GM12878 (cell line): Measurements from ENCODE around the gene SYF2. TPM values are rescaled to one million over a fixed set of nuclear protein-coding genes. Genes with fewer than 3 reads are reported as not detected.

Experiments
- ATAC-seq: fragments of 200-7000 bp; cut with Tn5 transposase; 3 replicates; pipeline ENCODE4 v1.9.1; 2020; ENCODE audit warnings: mild to moderate bottlenecking, moderate library complexity
- BruUV-seq: library from RNA; stranded (reverse); fragments of 400-500 nt; replicated peaks from 2 replicates; lab custom pipeline; 2021; lab: Mats Ljungman, UMichigan
- CTCF ChIA-PET: fragments of 300-600 bp; sonication (Branson Sonifier 250); formaldehyde crosslinking; extraction: SDS; loops from one replicate; lab custom pipeline; 2021; ENCODE audit warnings: inconsistent platforms; lab: Yijun Ruan, JAX
- POLR2A ChIA-PET: fragments of 350-600 bp; formaldehyde crosslinking; extraction: SDS; loops from one replicate; lab custom pipeline; 2021; ENCODE audit warnings: inconsistent platforms; lab: Charles Lee
- RAD21 ChIA-PET: fragments of 300-600 bp; sonication (Branson Sonifier 250); formaldehyde crosslinking; loops from one replicate; lab custom pipeline; 2023; ENCODE audit warnings: antibody characterized with exemption; ENCODE audit not compliant: unreplicated experiment; lab: Charles Lee
- SMC1A ChIA-PET: fragments of 300-600 bp; sonication (Branson Sonifier 250); formaldehyde crosslinking; loops from one replicate; lab custom pipeline; 2023; ENCODE audit not compliant: unreplicated experiment, uncharacterized antibody; lab: Charles Lee
- DNase-seq: peaks from one replicate; pipeline ENCODE4 v3.0.0-alpha.2; 2011; ENCODE audit warnings: low read depth, low spot score
- FAIRE-seq: peaks from 3 replicates; lab custom pipeline; 2011; peaks lifted over from hg19 to GRCh38; lab: Jason Lieb, UNC
- H2AFZ ChIP-seq: 2 replicates; pipeline ENCODE4 v1.6.0; 2011; ENCODE audit warnings: low read depth, low read length, control low read depth; ENCODE audit not compliant: control insufficient read depth
- H3K27ac ChIP-seq: 2 replicates; pipeline ENCODE4 v1.5.1; 2011; ENCODE audit warnings: control low read depth; ENCODE audit not compliant: control insufficient read depth, insufficient read depth
- H3K27me3 ChIP-seq, 2 experiments: replicated peaks in 1 of 2; 2 replicates each; pipeline versions ENCODE4 v1.6.0 to v1.6.1; 2011; ENCODE audit warnings: low read length in 1 of 2; ENCODE audit not compliant: control insufficient read depth in 2 of 2, insufficient read depth in 2 of 2
- H3K36me3 ChIP-seq, 2 experiments: 2 replicates each; pipeline ENCODE4 v1.5.1; 2011; ENCODE audit warnings: low read length in 1 of 2; ENCODE audit not compliant: control insufficient read depth in 2 of 2, insufficient read depth in 2 of 2
- H3K4me1 ChIP-seq: 2 replicates; pipeline ENCODE4 v1.6.1; 2011; ENCODE audit warnings: mild to moderate bottlenecking, low read length, moderate library complexity, mixed read lengths; ENCODE audit not compliant: control insufficient read depth, insufficient read depth
- H3K4me2 ChIP-seq: 2 replicates; pipeline ENCODE4 v1.6.0; 2011; ENCODE audit warnings: control low read depth; ENCODE audit not compliant: control insufficient read depth, insufficient read depth
- H3K4me3 ChIP-seq: fragments of 200-600 bp; sonication (generic); 2 replicates; pipeline ENCODE4 v1.5.1; 2016
- H3K79me2 ChIP-seq: 2 replicates; pipeline ENCODE4 v1.6.0; 2011; ENCODE audit warnings: low read length; ENCODE audit not compliant: control insufficient read depth, insufficient read depth
- H3K9ac ChIP-seq: 2 replicates; pipeline ENCODE4 v1.8.0; 2011; ENCODE audit warnings: low read length, control low read depth, mixed read lengths; ENCODE audit not compliant: control insufficient read depth, insufficient read depth
- H3K9me3 ChIP-seq: replicated peaks from 3 replicates; pipeline ENCODE4 v1.5.1; 2011; ENCODE audit warnings: mild to moderate bottlenecking, low read length; ENCODE audit not compliant: control insufficient read depth, insufficient read depth
- H4K20me1 ChIP-seq: 2 replicates; pipeline ENCODE4 v1.6.0; 2011; ENCODE audit not compliant: control insufficient read depth, insufficient read depth
- CBX5 ChIP-seq: sonication (generic); IDR thresholded peaks from 2 replicates; pipeline ENCODE4 v1.6.1; 2016; ENCODE audit warnings: low read depth, moderate library complexity, mild to moderate bottlenecking, inconsistent platforms
- CEBPB ChIP-seq, 2 experiments: fragments of 150-350 bp in 1 of 2; IDR thresholded peaks; 2 replicates each; pipeline ENCODE4 v1.6.1; 2012 to 2014; ENCODE audit warnings: low read depth in 2 of 2, low read length in 2 of 2, borderline replicate concordance in 1 of 2, inconsistent platforms in 1 of 2
- EED ChIP-seq: sonication (generic); IDR thresholded peaks from 2 replicates; pipeline ENCODE4 v1.6.1; 2016; ENCODE audit warnings: antibody characterized with exemption, low read depth
- IKZF1 ChIP-seq: fragments of 450-650 bp; conservative IDR thresholded peaks from 2 replicates; pipeline ENCODE4 v1.6.1; 2017; ENCODE audit warnings: antibody characterized with exemption, mild to moderate bottlenecking
- IKZF2 ChIP-seq, 2 experiments: fragments of 450-650 bp; IDR thresholded peaks; 2 replicates each; pipeline ENCODE4 v1.6.1; 2017; ENCODE audit warnings: mild to moderate bottlenecking in 2 of 2, moderate library complexity in 2 of 2
- IRF4 ChIP-seq: IDR thresholded peaks from 2 replicates; pipeline ENCODE4 v1.6.1; 2011; ENCODE audit warnings: low read depth, low read length
- KDM1A ChIP-seq: fragments of 200-600 bp; sonication (generic); IDR thresholded peaks from 2 replicates; pipeline ENCODE4 v1.6.1; 2016; ENCODE audit warnings: borderline replicate concordance
- LARP7 ChIP-seq: fragments of 450-650 bp; IDR thresholded peaks from 2 replicates; pipeline ENCODE4 v1.6.1; 2017; ENCODE audit warnings: mild to moderate bottlenecking
- MEF2A ChIP-seq: IDR thresholded peaks from 2 replicates; pipeline ENCODE4 v1.6.1; 2011; ENCODE audit warnings: low read depth, mild to moderate bottlenecking, low read length, moderate library complexity; ENCODE audit not compliant: insufficient read depth
- NBN ChIP-seq: fragments of 450-650 bp; IDR thresholded peaks from 2 replicates; pipeline ENCODE4 v1.6.1; 2016
- NRF1 ChIP-seq: conservative IDR thresholded peaks from 2 replicates; pipeline ENCODE4 v1.6.1; 2011; ENCODE audit warnings: mild to moderate bottlenecking, low read depth, low read length, improper control_type of control experiment
- SIN3A ChIP-seq: IDR thresholded peaks from 2 replicates; pipeline ENCODE4 v1.6.1; 2012; ENCODE audit warnings: low read depth, low read length, improper control_type of control experiment
- SMAD1 ChIP-seq: fragments of 450-650 bp; IDR thresholded peaks from 2 replicates; pipeline ENCODE4 v1.6.1; 2018; ENCODE audit warnings: mild to moderate bottlenecking, low read depth; ENCODE audit not compliant: partially characterized antibody
- WGBS: methylation state at CpG from one replicate; pipeline ENCODE4 v1.1.6; 2016; ENCODE audit warnings: low lambda C conversion rate; ENCODE audit not compliant: insufficient replicate concordance, insufficient coverage; ENCODE audit errors: missing lambda C conversion rate; 5-methylcytosine and 5-hydroxymethylcytosine counted together
- in situ Hi-C: fragments of 300-500 bp; cut with MboI; formaldehyde crosslinking; loops from 9 replicates; pipeline ENCODE4 v1.14.3; 2018; ENCODE audit warnings: mixed read lengths
- intact Hi-C: fragments of 100-400 bp; cut with micrococcal nuclease; formaldehyde crosslinking; loops from one replicate; pipeline ENCODE4 v1.14.2; 2022; ENCODE audit not compliant: unreplicated experiment
- polyA plus RNA-seq, 11 experiments: library from polyadenylated mRNA; depleted of rRNA in 4 of 11; unstranded in 6 of 11; stranded (reverse) in 5 of 11; fragments of >200 nt; fragmentation: Nextera tagmentation in 4 of 11; fragmentation: Illumina TruSeq in 1 of 11; extraction: Ambion mirVana in 4 of 11; extraction: Trizol in 1 of 11; gene quantifications; 1 replicate in 1 of 11; 2 replicates in 10 of 11; pipeline versions ENCODE4 v1.2.1 to v1.2.3, GENCODE V29; 2011 to 2016; ENCODE audit warnings: inconsistent platforms in 2 of 11, missing spikeins in 2 of 11, low read depth in 1 of 11
- total RNA-seq, 4 experiments: library from RNA; depleted of rRNA in 3 of 4; stranded (reverse); fragments of >200 nt in 3 of 4; fragmentation: Illumina TruSeq in 1 of 4; extraction: Trizol in 1 of 4; gene quantifications; 2 replicates each; pipeline versions ENCODE4 v1.2.1 to v1.2.3, GENCODE V29; 2013 to 2021
- TF ChIP-seq, protein P1 (sequence below): fragments of 450-650 bp; IDR thresholded peaks from 2 replicates; pipeline ENCODE4 v1.6.1; 2017; ENCODE audit warnings: antibody characterized with exemption, mild to moderate bottlenecking, moderate library complexity

SYF2 gene
- total and polyA plus RNA-seq, 10 of the 15 experiments (the other 5 are each of a cell fraction or from before 2014, with no cell fraction given): 20.3 to 70.5 (median 35.3) TPM

DNA sequence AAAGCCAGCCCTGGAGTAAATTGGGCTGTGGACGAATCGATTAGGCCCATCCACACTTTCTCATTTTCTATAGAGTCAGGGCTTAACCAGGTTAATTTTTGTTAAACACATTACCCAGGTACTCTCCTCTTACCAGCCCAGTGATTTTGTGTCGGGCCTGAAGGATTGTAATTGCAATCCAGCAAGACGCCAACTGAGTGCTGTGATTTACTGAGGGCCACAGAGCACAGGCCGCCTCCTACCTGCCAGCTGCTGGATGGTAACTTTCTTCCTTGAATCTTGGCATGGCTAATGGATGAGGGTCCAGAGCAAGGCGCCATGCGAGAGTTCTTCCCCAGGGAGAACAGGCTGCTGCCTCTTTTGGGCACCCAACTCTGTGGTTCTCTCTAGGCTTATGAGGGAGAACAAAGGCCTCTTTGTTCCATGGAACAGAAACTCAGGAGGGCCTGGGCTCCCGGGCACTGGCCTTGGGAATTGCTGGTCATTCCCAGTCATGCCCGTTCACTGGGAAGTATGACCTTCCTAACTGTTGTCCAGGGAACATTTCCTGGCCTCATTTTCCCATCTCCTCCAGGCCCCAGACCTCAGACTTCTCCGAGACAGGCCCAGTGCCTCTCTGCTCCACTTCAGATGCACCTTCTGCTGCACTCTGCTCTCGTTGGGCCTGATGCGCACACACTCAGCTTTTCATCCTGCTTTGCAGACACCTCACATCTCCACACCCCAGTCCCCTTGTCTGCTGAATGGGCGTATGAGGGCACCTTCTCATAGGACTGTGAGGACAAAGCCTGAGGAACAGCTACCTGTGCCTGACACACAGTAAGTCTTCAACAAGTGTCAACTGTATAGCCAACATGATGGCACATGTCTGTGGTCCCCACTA, 57.3 kb downstream of the SYF2 start:
- ATAC-seq (no peak), DNase-seq (no peak), FAIRE-seq (no peak)
- no peaks in the 10 kb centered on the region for H3K36me3 ChIP-seq
- WGBS: 38% methylated on average over 13 of the region's 13 CpGs
- H3K27me3 ChIP-seq: no peaks in the 10 kb centered on the region
- ChIA-PET POLR2A (no interaction called here), RAD21 (no interaction called here), SMC1A (interaction anchor here (0.8 kb wide), 1 partner anchor 14 kb away, joined by 3 read pairs; no protein-coding TSS in a partner anchor), CTCF (interaction anchor here (1.0 kb wide), 1 partner anchor 30 kb away, joined by 3 read pairs; no protein-coding TSS in a partner anchor)
- no peaks in the 10 kb centered on the region; the same call in 2 of the 3 replicates for H3K9me3 ChIP-seq
- H4K20me1 ChIP-seq: no peaks in the 10 kb centered on the region
- H3K4me2 ChIP-seq: no peak overlapping the region
- in situ Hi-C loops (no loop called here), intact Hi-C loops (no loop called here)
- no peak overlapping the region for H3K4me3 ChIP-seq
- H3K4me1 ChIP-seq: no peaks in the 10 kb centered on the region
- H3K9ac ChIP-seq: no peak overlapping the region
- no peak overlapping the region for H2AFZ ChIP-seq
- BruUV-seq: no TSS peak
- no peak overlapping the region for H3K27ac ChIP-seq
- H3K79me2 ChIP-seq: no peaks in the 10 kb centered on the region
- TF ChIP-seq NBN (no peak), SMAD1 (no peak), IKZF2 (IDR thresholded peaks at IDR 0.05) (no peak), LARP7 (no peak), KDM1A (no peak), CEBPB (IDR thresholded peaks at IDR 0.05; ENCODE audit: borderline replicate concordance in 1 of 2, low read depth in 2 of 2, low read length in 2 of 2) (no peak), SIN3A (no peak), IRF4 (no peak), EED (no peak), NRF1 (no peak), CBX5 (no peak), MEF2A (no peak), IKZF1 (no peak)
- TF ChIP-seq, protein P1, sequence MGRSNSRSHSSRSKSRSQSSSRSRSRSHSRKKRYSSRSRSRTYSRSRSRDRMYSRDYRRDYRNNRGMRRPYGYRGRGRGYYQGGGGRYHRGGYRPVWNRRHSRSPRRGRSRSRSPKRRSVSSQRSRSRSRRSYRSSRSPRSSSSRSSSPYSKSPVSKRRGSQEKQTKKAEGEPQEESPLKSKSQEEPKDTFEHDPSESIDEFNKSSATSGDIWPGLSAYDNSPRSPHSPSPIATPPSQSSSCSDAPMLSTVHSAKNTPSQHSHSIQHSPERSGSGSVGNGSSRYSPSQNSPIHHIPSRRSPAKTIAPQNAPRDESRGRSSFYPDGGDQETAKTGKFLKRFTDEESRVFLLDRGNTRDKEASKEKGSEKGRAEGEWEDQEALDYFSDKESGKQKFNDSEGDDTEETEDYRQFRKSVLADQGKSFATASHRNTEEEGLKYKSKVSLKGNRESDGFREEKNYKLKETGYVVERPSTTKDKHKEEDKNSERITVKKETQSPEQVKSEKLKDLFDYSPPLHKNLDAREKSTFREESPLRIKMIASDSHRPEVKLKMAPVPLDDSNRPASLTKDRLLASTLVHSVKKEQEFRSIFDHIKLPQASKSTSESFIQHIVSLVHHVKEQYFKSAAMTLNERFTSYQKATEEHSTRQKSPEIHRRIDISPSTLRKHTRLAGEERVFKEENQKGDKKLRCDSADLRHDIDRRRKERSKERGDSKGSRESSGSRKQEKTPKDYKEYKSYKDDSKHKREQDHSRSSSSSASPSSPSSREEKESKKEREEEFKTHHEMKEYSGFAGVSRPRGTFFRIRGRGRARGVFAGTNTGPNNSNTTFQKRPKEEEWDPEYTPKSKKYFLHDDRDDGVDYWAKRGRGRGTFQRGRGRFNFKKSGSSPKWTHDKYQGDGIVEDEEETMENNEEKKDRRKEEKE: no peak
- TF ChIP-seq, all 136 proteins: peak for 0
